ENCODE results near the gene CACNA2D3.

GRCh38 chr3:54257125-54257720, 134.9 kb downstream of the CACNA2D3 start:
- TF ChIP-seq TAF1 (IDR thresholded peaks at IDR 0.05; ENCODE audit: borderline replicate concordance, insufficient read depth, low read length) (no peak), REST (IDR thresholded peaks at IDR 0.05; ENCODE audit: insufficient read depth in 1 of 2, low read depth in 2 of 2, low read length in 2 of 2) (no peak), POLR2AphosphoS5 (IDR thresholded peaks at IDR 0.05; ENCODE audit: low read depth, low read length) (no peak), SIN3A (IDR thresholded peaks at IDR 0.05; ENCODE audit: borderline replicate concordance, insufficient read depth, low read length) (no peak)
